ENCODE measurements around the gene COL8A1. TPM values are rescaled to one million over a fixed set of nuclear protein-coding genes. Genes with fewer than 3 reads are reported as not detected.
A peak's percentile ranks its signal among the peaks of the same experiment; 100 is the strongest.

The COL8A1 gene
- total and polyA plus RNA-seq, 9 of the 15 experiments (the other 6 are each of a cell fraction or from before 2014, with no cell fraction given), result 0.07 TPM; not detected in 8

- WGBS (ENCODE audit: insufficient coverage, low coverage, missing lambda C conversion rate), result 4% methylated on average over 8 of the region's 8 CpGs
- CTCF ChIA-PET (ENCODE audit: low intra/inter-chr PET ratio), result no interaction called here
- POLR2A ChIA-PET, result interaction anchor here (0.6 kb wide), 1 partner anchor 18 kb away, joined by 3 read pairs; no protein-coding TSS in a partner anchor
- no peak overlapping the region for H3K27ac ChIP-seq (ENCODE audit: extremely low read depth, low read depth, low read length)
- no peaks in the 10 kb centered on the region for H3K79me2 ChIP-seq (ENCODE audit: control insufficient read depth, insufficient read depth, low read length)
- no peaks in the 10 kb centered on the region for H3K9me3 ChIP-seq (replicated peaks; ENCODE audit: control insufficient read depth, insufficient read depth, low read depth, low read length)
- H3K9ac ChIP-seq (ENCODE audit: insufficient read depth in 1 of 2, low read depth in 2 of 2, low read length in 2 of 2), result no peak overlapping the region
- FAIRE-seq, result no peak
- no peak for DNase-seq (ENCODE audit: extremely low read depth in 1 of 4, low spot score in 3 of 4)
- H3K4me2 ChIP-seq (ENCODE audit: insufficient read depth, low read length), result no peak overlapping the region
- intact Hi-C loops (cut with micrococcal nuclease), result no loop called here
- no peaks in the 10 kb centered on the region for H3K9me1 ChIP-seq (ENCODE audit: control insufficient read depth, insufficient read depth, low read length)
- H3K27me3 ChIP-seq (ENCODE audit: control insufficient read depth in 2 of 2, insufficient read depth in 2 of 2, low read length in 2 of 2), result 0 out of 5 replicates have a peak, but pooled peaks cover 0 to 4% of the 10 kb centered on the region in 2 experiments
- ATAC-seq, result no peak
- TF ChIP-seq ARID1B (IDR thresholded peaks at IDR 0.05), result peak; percentile 40; the same call in 1 of the 2 replicates
- 0 out of 2 replicates have a peak, but pooled peaks have one; percentile 13 for TF ChIP-seq CTBP1 (IDR thresholded peaks at IDR 0.05; ENCODE audit: borderline replicate concordance)
- TF ChIP-seq SOX6 (IDR thresholded peaks at IDR 0.05), result peak; percentile 58; the same call in 1 of the 2 replicates
- peak; percentile 7 for TF ChIP-seq MEIS2 (IDR thresholded peaks at IDR 0.05; ENCODE audit: partially characterized antibody)
- no peak for TF ChIP-seq PKNOX1 (IDR thresholded peaks at IDR 0.05)
- 0 out of 2 replicates have a peak, but pooled peaks have one; percentile 31 for TF ChIP-seq EP300 (IDR thresholded peaks at IDR 0.05; ENCODE audit: low read length)
- peak; percentile 46 for TF ChIP-seq TAL1 (IDR thresholded peaks at IDR 0.05)
- TF ChIP-seq L3MBTL2 (IDR thresholded peaks at IDR 0.05), result 0 out of 2 replicates have a peak, but pooled peaks have one; percentile 16
- TF ChIP-seq TEAD4 (IDR thresholded peaks at IDR 0.05; ENCODE audit: low read length), result peak; percentile 60; the same call in 1 of the 2 replicates
- no peak for TF ChIP-seq TEAD4 (CRISPR knock-in tag; IDR thresholded peaks at IDR 0.05; ENCODE audit: borderline replicate concordance)
- peak; percentile 71 for TF ChIP-seq HMBOX1 (IDR thresholded peaks at IDR 0.05)
- TF ChIP-seq ZNF3 (CRISPR knock-in tag; IDR thresholded peaks at IDR 0.05), result no peak
- no peak for TF ChIP-seq ZNF780A (CRISPR knock-in tag; IDR thresholded peaks at IDR 0.05)
- TF ChIP-seq LEF1 (IDR thresholded peaks at IDR 0.05), result peak; percentile 49; the same call in 1 of the 2 replicates
- H3K4me3 ChIP-seq, result no peak overlapping the region
- no TSS peak for BruUV-seq (replicated peaks)
- no peaks in the 10 kb centered on the region for H4K20me1 ChIP-seq (replicated peaks; ENCODE audit: control insufficient read depth, insufficient read depth, low read length)
- H3K4me1 ChIP-seq (replicated peaks in 1 of 2; ENCODE audit: control insufficient read depth in 2 of 2, insufficient read depth in 2 of 2, low read length in 2 of 2), result no peaks in the 10 kb centered on the region
- no peaks in the 10 kb centered on the region for H3K36me3 ChIP-seq (ENCODE audit: control insufficient read depth, insufficient read depth, low read length)
- H2AFZ ChIP-seq (ENCODE audit: low read depth, low read length), result no peak overlapping the region
- in situ Hi-C loops (cut with MboI), result no loop called here
Observed at GRCh38 chr3:99761415-99762165, 123.2 kb downstream of the COL8A1 start.
